ENCODE measurements around the gene SMYD2. TPM values are rescaled to one million over a fixed set of nuclear protein-coding genes. Genes with fewer than 3 reads are reported as not detected.

SMYD2 gene
- total and polyA plus RNA-seq, 2 experiments from 2014 or later: 3.6 to 5.9 TPM

GRCh38 chr1:214317734-214318133, 36.8 kb downstream of the SMYD2 start:
- H3K27ac ChIP-seq (ENCODE audit: low read depth): no peak overlapping the region
- H3K9me2 ChIP-seq (ENCODE audit: insufficient read depth): no peaks in the 10 kb centered on the region
- H3K4me1 ChIP-seq (ENCODE audit: insufficient read depth): peaks cover 25% of the 10 kb centered on the region
- H3K27me3 ChIP-seq (ENCODE audit: insufficient read depth): peaks cover 58% of the 10 kb centered on the region
- H3K36me3 ChIP-seq (ENCODE audit: insufficient read depth): no peaks in the 10 kb centered on the region
- ATAC-seq (peak; percentile 12), DNase-seq (ENCODE audit: low spot score) (peak; percentile 53)
- peaks cover 64% of the 10 kb centered on the region for H3K27me3 Mint-ChIP-seq (ENCODE audit: insufficient read depth, low read depth, poor library complexity)
- TF ChIP-seq ZNF331 (CRISPR knock-in tag; IDR thresholded peaks at IDR 0.05; ENCODE audit: low read depth) (no peak), CREB1 (CRISPR knock-in tag; IDR thresholded peaks at IDR 0.05; ENCODE audit: low read depth) (no peak), REST (IDR thresholded peaks at IDR 0.05; ENCODE audit: unreplicated experiment) (no peak), POLR2AphosphoS5 (IDR thresholded peaks at IDR 0.05; ENCODE audit: low read depth) (no peak)
- TF ChIP-seq, protein P1, sequence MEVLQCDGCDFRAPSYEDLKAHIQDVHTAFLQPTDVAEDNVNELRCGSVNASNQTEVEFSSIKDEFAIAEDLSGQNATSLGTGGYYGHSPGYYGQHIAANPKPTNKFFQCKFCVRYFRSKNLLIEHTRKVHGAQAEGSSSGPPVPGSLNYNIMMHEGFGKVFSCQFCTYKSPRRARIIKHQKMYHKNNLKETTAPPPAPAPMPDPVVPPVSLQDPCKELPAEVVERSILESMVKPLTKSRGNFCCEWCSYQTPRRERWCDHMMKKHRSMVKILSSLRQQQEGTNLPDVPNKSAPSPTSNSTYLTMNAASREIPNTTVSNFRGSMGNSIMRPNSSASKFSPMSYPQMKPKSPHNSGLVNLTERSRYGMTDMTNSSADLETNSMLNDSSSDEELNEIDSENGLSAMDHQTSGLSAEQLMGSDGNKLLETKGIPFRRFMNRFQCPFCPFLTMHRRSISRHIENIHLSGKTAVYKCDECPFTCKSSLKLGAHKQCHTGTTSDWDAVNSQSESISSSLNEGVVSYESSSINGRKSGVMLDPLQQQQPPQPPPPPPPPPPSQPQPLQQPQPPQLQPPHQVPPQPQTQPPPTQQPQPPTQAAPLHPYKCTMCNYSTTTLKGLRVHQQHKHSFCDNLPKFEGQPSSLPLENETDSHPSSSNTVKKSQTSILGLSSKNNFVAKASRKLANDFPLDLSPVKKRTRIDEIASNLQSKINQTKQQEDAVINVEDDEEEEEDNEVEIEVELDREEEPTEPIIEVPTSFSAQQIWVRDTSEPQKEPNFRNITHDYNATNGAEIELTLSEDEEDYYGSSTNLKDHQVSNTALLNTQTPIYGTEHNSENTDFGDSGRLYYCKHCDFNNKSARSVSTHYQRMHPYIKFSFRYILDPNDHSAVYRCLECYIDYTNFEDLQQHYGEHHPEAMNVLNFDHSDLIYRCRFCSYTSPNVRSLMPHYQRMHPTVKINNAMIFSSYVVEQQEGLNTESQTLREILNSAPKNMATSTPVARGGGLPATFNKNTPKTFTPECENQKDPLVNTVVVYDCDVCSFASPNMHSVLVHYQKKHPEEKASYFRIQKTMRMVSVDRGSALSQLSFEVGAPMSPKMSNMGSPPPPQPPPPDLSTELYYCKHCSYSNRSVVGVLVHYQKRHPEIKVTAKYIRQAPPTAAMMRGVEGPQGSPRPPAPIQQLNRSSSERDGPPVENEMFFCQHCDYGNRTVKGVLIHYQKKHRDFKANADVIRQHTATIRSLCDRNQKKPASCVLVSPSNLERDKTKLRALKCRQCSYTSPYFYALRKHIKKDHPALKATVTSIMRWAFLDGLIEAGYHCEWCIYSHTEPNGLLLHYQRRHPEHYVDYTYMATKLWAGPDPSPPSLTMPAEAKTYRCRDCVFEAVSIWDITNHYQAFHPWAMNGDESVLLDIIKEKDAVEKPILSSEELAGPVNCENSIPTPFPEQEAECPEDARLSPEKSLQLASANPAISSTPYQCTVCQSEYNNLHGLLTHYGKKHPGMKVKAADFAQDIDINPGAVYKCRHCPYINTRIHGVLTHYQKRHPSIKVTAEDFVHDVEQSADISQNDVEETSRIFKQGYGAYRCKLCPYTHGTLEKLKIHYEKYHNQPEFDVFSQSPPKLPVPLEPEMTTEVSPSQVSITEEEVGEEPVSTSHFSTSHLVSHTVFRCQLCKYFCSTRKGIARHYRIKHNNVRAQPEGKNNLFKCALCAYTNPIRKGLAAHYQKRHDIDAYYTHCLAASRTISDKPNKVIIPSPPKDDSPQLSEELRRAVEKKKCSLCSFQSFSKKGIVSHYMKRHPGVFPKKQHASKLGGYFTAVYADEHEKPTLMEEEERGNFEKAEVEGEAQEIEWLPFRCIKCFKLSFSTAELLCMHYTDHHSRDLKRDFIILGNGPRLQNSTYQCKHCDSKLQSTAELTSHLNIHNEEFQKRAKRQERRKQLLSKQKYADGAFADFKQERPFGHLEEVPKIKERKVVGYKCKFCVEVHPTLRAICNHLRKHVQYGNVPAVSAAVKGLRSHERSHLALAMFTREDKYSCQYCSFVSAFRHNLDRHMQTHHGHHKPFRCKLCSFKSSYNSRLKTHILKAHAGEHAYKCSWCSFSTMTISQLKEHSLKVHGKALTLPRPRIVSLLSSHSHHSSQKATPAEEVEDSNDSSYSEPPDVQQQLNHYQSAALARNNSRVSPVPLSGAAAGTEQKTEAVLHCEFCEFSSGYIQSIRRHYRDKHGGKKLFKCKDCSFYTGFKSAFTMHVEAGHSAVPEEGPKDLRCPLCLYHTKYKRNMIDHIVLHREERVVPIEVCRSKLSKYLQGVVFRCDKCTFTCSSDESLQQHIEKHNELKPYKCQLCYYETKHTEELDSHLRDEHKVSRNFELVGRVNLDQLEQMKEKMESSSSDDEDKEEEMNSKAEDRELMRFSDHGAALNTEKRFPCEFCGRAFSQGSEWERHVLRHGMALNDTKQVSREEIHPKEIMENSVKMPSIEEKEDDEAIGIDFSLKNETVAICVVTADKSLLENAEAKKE (CRISPR knock-in tag; IDR thresholded peaks at IDR 0.05): no peak
- TF ChIP-seq, protein P2, sequence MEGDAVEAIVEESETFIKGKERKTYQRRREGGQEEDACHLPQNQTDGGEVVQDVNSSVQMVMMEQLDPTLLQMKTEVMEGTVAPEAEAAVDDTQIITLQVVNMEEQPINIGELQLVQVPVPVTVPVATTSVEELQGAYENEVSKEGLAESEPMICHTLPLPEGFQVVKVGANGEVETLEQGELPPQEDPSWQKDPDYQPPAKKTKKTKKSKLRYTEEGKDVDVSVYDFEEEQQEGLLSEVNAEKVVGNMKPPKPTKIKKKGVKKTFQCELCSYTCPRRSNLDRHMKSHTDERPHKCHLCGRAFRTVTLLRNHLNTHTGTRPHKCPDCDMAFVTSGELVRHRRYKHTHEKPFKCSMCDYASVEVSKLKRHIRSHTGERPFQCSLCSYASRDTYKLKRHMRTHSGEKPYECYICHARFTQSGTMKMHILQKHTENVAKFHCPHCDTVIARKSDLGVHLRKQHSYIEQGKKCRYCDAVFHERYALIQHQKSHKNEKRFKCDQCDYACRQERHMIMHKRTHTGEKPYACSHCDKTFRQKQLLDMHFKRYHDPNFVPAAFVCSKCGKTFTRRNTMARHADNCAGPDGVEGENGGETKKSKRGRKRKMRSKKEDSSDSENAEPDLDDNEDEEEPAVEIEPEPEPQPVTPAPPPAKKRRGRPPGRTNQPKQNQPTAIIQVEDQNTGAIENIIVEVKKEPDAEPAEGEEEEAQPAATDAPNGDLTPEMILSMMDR (conservative IDR thresholded peaks at IDR 0.05; ENCODE audit: low read depth in 2 of 2): peak; percentile 23 to 58; a peak in 2 of 4 replicates
- TF ChIP-seq, protein P3, sequence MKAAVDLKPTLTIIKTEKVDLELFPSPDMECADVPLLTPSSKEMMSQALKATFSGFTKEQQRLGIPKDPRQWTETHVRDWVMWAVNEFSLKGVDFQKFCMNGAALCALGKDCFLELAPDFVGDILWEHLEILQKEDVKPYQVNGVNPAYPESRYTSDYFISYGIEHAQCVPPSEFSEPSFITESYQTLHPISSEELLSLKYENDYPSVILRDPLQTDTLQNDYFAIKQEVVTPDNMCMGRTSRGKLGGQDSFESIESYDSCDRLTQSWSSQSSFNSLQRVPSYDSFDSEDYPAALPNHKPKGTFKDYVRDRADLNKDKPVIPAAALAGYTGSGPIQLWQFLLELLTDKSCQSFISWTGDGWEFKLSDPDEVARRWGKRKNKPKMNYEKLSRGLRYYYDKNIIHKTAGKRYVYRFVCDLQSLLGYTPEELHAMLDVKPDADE (IDR thresholded peaks at IDR 0.05): no peak
- peak overlapping the region; percentile 11 for H3K4me3 ChIP-seq
- peaks cover 3% of the 10 kb centered on the region; the same call in 1 of the 3 replicates for H3K36me3 Mint-ChIP-seq (ENCODE audit: low read depth)
- no peaks in the 10 kb centered on the region for H3F3A ChIP-seq (replicated peaks; ENCODE audit: low read depth)
- H3K4me1 Mint-ChIP-seq: peaks cover 49% of the 10 kb centered on the region
- H3K4me3 Mint-ChIP-seq: peak overlapping the region; percentile 47
- H3K9me3 Mint-ChIP-seq: no peaks in the 10 kb centered on the region
- no peak overlapping the region for H2AFZ ChIP-seq
- H3K79me2 ChIP-seq (replicated peaks; ENCODE audit: insufficient read depth): no peaks in the 10 kb centered on the region
- H3K27ac Mint-ChIP-seq: no peak overlapping the region
- H4K20me1 ChIP-seq (replicated peaks; ENCODE audit: insufficient read depth): no peaks in the 10 kb centered on the region
- H3K4me2 ChIP-seq: peak overlapping the region; percentile 37

Data from GM23338 (cell line).